ENCODE data around the gene LMX1B.

The LMX1B gene

GRCh38 chr9:126646162-126646561 lies 32.4 kb downstream of the LMX1B start:
- no peak for DNase-seq (ENCODE audit: low read depth in 1 of 2, low spot score in 1 of 2)
- TF ChIP-seq, protein P1, sequence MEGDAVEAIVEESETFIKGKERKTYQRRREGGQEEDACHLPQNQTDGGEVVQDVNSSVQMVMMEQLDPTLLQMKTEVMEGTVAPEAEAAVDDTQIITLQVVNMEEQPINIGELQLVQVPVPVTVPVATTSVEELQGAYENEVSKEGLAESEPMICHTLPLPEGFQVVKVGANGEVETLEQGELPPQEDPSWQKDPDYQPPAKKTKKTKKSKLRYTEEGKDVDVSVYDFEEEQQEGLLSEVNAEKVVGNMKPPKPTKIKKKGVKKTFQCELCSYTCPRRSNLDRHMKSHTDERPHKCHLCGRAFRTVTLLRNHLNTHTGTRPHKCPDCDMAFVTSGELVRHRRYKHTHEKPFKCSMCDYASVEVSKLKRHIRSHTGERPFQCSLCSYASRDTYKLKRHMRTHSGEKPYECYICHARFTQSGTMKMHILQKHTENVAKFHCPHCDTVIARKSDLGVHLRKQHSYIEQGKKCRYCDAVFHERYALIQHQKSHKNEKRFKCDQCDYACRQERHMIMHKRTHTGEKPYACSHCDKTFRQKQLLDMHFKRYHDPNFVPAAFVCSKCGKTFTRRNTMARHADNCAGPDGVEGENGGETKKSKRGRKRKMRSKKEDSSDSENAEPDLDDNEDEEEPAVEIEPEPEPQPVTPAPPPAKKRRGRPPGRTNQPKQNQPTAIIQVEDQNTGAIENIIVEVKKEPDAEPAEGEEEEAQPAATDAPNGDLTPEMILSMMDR (IDR thresholded peaks at IDR 0.05; ENCODE audit: insufficient read depth, low read length), result no peak
- TF ChIP-seq GABPA (IDR thresholded peaks at IDR 0.05; ENCODE audit: low read depth), result no peak
- TF ChIP-seq POLR2AphosphoS5 (IDR thresholded peaks at IDR 0.05; ENCODE audit: low read depth), result no peak
- TF ChIP-seq SPI1 (IDR thresholded peaks at IDR 0.05; ENCODE audit: borderline replicate concordance, low read depth), result no peak
- TF ChIP-seq, protein P2, sequence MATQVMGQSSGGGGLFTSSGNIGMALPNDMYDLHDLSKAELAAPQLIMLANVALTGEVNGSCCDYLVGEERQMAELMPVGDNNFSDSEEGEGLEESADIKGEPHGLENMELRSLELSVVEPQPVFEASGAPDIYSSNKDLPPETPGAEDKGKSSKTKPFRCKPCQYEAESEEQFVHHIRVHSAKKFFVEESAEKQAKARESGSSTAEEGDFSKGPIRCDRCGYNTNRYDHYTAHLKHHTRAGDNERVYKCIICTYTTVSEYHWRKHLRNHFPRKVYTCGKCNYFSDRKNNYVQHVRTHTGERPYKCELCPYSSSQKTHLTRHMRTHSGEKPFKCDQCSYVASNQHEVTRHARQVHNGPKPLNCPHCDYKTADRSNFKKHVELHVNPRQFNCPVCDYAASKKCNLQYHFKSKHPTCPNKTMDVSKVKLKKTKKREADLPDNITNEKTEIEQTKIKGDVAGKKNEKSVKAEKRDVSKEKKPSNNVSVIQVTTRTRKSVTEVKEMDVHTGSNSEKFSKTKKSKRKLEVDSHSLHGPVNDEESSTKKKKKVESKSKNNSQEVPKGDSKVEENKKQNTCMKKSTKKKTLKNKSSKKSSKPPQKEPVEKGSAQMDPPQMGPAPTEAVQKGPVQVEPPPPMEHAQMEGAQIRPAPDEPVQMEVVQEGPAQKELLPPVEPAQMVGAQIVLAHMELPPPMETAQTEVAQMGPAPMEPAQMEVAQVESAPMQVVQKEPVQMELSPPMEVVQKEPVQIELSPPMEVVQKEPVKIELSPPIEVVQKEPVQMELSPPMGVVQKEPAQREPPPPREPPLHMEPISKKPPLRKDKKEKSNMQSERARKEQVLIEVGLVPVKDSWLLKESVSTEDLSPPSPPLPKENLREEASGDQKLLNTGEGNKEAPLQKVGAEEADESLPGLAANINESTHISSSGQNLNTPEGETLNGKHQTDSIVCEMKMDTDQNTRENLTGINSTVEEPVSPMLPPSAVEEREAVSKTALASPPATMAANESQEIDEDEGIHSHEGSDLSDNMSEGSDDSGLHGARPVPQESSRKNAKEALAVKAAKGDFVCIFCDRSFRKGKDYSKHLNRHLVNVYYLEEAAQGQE (IDR thresholded peaks at IDR 0.05; ENCODE audit: insufficient replicate concordance, low read depth), result no peak
- H3K4me3 ChIP-seq (replicated peaks; ENCODE audit: insufficient read depth, low read length), result no peak overlapping the region
- no peak overlapping the region for H3K27ac ChIP-seq (replicated peaks)
- H3K27me3 ChIP-seq (ENCODE audit: insufficient read depth, poor library complexity, severe bottlenecking), result peaks cover 43% of the 10 kb centered on the region

GRCh38 chr9:126647585-126648411 lies 34.1 kb downstream of the LMX1B start:
- peaks cover 48% of the 10 kb centered on the region for H3K27me3 ChIP-seq (ENCODE audit: insufficient read depth, poor library complexity, severe bottlenecking)

DNA sequence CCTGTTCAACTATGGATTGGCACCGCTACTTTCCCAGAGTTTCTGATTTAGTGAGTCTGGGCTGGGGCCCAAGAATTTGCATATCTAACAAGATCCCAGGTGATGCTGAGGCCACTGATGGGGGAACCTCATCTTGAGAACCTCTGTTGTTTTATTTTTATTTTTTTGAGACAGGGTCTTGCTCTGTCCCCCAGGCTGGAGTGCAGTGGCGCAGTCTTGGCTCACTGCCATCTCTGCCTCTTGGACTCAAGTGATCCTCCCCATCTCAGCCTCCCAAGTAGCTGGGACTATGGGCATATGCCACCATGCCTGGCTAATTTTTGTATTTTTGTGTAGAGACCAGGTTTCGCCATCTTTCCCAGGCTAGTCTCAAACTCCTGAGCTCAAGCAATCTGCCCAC lies 35.7 kb downstream of the LMX1B start:
- no peak for DNase-seq (ENCODE audit: low read depth in 1 of 2, low spot score in 1 of 2)
- Histone ChIP-seq H3K4me3 (replicated peaks; ENCODE audit: insufficient read depth, low read length) (no peak overlapping the region), H3K27ac (replicated peaks) (no peak overlapping the region), H3K27me3 (ENCODE audit: insufficient read depth, poor library complexity, severe bottlenecking) (peaks cover 31% of the 10 kb centered on the region)
- TF ChIP-seq, protein P1 (IDR thresholded peaks at IDR 0.05; ENCODE audit: insufficient read depth, low read length), result no peak
- TF ChIP-seq SPI1 (IDR thresholded peaks at IDR 0.05; ENCODE audit: borderline replicate concordance, low read depth) (no peak), GABPA (IDR thresholded peaks at IDR 0.05; ENCODE audit: low read depth) (no peak), POLR2AphosphoS5 (IDR thresholded peaks at IDR 0.05; ENCODE audit: low read depth) (no peak)
- TF ChIP-seq, protein P2 (IDR thresholded peaks at IDR 0.05; ENCODE audit: insufficient replicate concordance, low read depth), result no peak

More at GRCh38 chr9:126647585-126648411, 34.1 kb downstream of the LMX1B start:
- Histone ChIP-seq H3K4me3 (replicated peaks; ENCODE audit: insufficient read depth, low read length) (no peak overlapping the region), H3K27ac (replicated peaks) (no peak overlapping the region)
- no peak for DNase-seq (ENCODE audit: low read depth in 1 of 2, low spot score in 1 of 2)
- no peak for TF ChIP-seq GABPA (IDR thresholded peaks at IDR 0.05; ENCODE audit: low read depth)
- TF ChIP-seq, protein P2 (IDR thresholded peaks at IDR 0.05; ENCODE audit: insufficient replicate concordance, low read depth), result no peak
- TF ChIP-seq SPI1 (IDR thresholded peaks at IDR 0.05; ENCODE audit: borderline replicate concordance, low read depth), result no peak
- TF ChIP-seq, protein P1 (IDR thresholded peaks at IDR 0.05; ENCODE audit: insufficient read depth, low read length), result no peak
- no peak for TF ChIP-seq POLR2AphosphoS5 (IDR thresholded peaks at IDR 0.05; ENCODE audit: low read depth)
